ENCODE data around the gene OCA2.

The OCA2 gene

GRCh38 chr15:28116521-28117431 lies 17.7 kb upstream of the OCA2 start:
- no peak overlapping the region for H3K4me3 ChIP-seq (replicated peaks; ENCODE audit: insufficient read depth, low read length)
- DNase-seq (ENCODE audit: low read depth in 1 of 2, low spot score in 1 of 2) = no peak
- H3K27ac ChIP-seq (replicated peaks) = no peak overlapping the region
- no peak for TF ChIP-seq REST (IDR thresholded peaks at IDR 0.05; ENCODE audit: insufficient replicate concordance, low read depth)
- no peak for TF ChIP-seq CTCF (IDR thresholded peaks at IDR 0.05; ENCODE audit: insufficient read depth, low read length)
- TF ChIP-seq SPI1 (IDR thresholded peaks at IDR 0.05; ENCODE audit: borderline replicate concordance, low read depth) = no peak
- TF ChIP-seq GABPA (IDR thresholded peaks at IDR 0.05; ENCODE audit: low read depth) = no peak
- no peak for TF ChIP-seq POLR2AphosphoS5 (IDR thresholded peaks at IDR 0.05; ENCODE audit: low read depth)
- H3K27me3 ChIP-seq (ENCODE audit: insufficient read depth, poor library complexity, severe bottlenecking) = no peaks in the 10 kb centered on the region

GRCh38 chr15:28115871-28116270 lies 16.8 kb upstream of the OCA2 start:
- TF ChIP-seq REST (IDR thresholded peaks at IDR 0.05; ENCODE audit: insufficient replicate concordance, low read depth) (no peak), CTCF (IDR thresholded peaks at IDR 0.05; ENCODE audit: insufficient read depth, low read length) (no peak), GABPA (IDR thresholded peaks at IDR 0.05; ENCODE audit: low read depth) (no peak), POLR2AphosphoS5 (IDR thresholded peaks at IDR 0.05; ENCODE audit: low read depth) (no peak), SPI1 (IDR thresholded peaks at IDR 0.05; ENCODE audit: borderline replicate concordance, low read depth) (no peak)
- Histone ChIP-seq H3K27me3 (ENCODE audit: insufficient read depth, poor library complexity, severe bottlenecking) (no peaks in the 10 kb centered on the region), H3K27ac (replicated peaks) (no peak overlapping the region), H3K4me3 (replicated peaks; ENCODE audit: insufficient read depth, low read length) (no peak overlapping the region)
- no peak for DNase-seq (ENCODE audit: low read depth in 1 of 2, low spot score in 1 of 2)

- DNase-seq (ENCODE audit: low read depth in 1 of 2, low spot score in 1 of 2) = no peak
- TF ChIP-seq GABPA (IDR thresholded peaks at IDR 0.05; ENCODE audit: low read depth) (no peak), REST (IDR thresholded peaks at IDR 0.05; ENCODE audit: insufficient replicate concordance, low read depth) (no peak), SPI1 (IDR thresholded peaks at IDR 0.05; ENCODE audit: borderline replicate concordance, low read depth) (no peak)
- H3K4me3 ChIP-seq (replicated peaks; ENCODE audit: insufficient read depth, low read length) = no peak overlapping the region
- H3K27me3 ChIP-seq (ENCODE audit: insufficient read depth, poor library complexity, severe bottlenecking) = no peaks in the 10 kb centered on the region
- H3K27ac ChIP-seq (replicated peaks) = no peak overlapping the region
Measured at GRCh38 chr15:28114721-28115622, 15.9 kb upstream of the OCA2 start.

Measured in HL-60 (cell line).